Omental fat pad (tissue), 4 donors: Measurements from ENCODE around the gene FAM81A. TPM values are rescaled to one million over a fixed set of nuclear protein-coding genes. Genes with fewer than 3 reads are reported as not detected.

Experiments
- ATAC-seq: fragments of 150-250 bp; one replicate; pipeline ENCODE4 v1.9.1; 2016; ENCODE audit warnings: mild to moderate bottlenecking, moderate library complexity; ENCODE audit not compliant: low FRiP score
- DNase-seq: peaks from one replicate; pipeline ENCODE4 v3.0.0-alpha.2; 2019; ENCODE audit warnings: low spot score
- total RNA-seq, 4 donors: library from RNA; depleted of rRNA; stranded (reverse); fragments of >200 nt; gene quantifications; one replicate each; pipeline ENCODE4 v1.1.0, GENCODE V29; 2016
- TF ChIP-seq, protein P1 (sequence below), 3 donors: fragments of 450-650 bp; IDR thresholded peaks; one replicate each; pipeline ENCODE4 v1.5.1; 2016 to 2017; ENCODE audit warnings: antibody characterized with exemption in 3 of 3, mild to moderate bottlenecking in 3 of 3, moderate library complexity in 2 of 3

FAM81A gene
- total RNA-seq, 4 donors from 2014 or later: 0.38 to 0.93 (median 0.72) TPM; not detected in 1

DNA sequence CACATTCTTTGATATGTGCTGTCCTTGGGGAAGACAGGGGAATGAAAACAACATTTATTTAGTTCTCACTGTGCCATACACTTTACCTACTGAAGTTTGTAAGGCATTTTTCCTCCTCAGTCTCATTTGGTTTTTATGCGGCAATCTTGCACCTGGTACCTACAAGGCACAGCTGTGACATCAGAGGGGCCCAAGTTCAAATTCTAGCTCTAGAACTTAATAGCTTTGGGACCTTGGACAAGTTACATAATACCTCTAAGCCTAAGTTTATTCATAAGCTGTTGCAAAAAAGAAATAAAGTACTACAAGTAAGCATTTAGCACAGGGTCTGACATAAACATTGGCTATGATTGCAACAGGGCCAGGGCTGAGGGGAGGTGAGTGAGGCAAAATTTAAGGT, 5.6 kb upstream of the FAM81A start:
- TF ChIP-seq, protein P1, sequence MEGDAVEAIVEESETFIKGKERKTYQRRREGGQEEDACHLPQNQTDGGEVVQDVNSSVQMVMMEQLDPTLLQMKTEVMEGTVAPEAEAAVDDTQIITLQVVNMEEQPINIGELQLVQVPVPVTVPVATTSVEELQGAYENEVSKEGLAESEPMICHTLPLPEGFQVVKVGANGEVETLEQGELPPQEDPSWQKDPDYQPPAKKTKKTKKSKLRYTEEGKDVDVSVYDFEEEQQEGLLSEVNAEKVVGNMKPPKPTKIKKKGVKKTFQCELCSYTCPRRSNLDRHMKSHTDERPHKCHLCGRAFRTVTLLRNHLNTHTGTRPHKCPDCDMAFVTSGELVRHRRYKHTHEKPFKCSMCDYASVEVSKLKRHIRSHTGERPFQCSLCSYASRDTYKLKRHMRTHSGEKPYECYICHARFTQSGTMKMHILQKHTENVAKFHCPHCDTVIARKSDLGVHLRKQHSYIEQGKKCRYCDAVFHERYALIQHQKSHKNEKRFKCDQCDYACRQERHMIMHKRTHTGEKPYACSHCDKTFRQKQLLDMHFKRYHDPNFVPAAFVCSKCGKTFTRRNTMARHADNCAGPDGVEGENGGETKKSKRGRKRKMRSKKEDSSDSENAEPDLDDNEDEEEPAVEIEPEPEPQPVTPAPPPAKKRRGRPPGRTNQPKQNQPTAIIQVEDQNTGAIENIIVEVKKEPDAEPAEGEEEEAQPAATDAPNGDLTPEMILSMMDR (IDR thresholded peaks at IDR 0.05): no peak
- DNase-seq (no peak), ATAC-seq (no peak)

DNA sequence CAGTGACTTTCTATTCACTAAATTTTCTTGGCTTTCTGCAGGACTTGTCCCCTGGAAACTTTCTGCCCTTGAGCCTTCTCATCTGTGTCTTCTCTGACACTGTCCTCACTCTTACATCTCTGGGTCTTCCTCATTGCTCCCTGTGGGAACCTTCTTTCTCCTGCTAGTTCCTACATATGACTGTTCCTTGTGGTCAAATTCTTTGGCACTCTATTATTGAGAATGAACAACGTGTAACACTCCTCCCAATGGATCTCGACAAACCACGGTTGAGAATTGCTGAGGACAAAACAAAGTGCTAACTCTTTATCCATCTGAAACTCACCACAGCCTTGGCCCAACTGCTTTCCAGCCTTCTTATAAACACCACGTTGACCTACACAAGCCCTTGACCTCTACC, 3.5 kb upstream of the FAM81A start:
- DNase-seq (no peak), ATAC-seq (no peak)
- TF ChIP-seq, protein P1 (IDR thresholded peaks at IDR 0.05): no peak

DNA sequence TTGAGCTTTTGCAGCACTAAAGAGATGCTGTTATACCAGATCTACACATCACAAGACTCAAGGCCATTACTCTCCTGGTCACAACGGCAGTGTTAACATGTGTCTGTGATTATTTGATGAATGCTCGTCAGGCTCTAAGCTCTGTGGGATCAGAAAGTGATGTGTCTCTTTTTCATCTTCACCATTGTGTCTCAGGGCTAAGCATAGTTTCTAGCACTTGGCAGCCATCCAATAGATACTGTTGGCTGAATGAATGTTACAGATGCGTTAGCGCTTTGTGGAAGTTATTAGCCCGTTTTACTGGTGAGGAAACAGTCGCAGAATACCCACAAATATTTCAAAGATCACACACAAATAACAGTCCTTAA, 1.2 kb upstream of the FAM81A start:
- TF ChIP-seq, protein P1 (IDR thresholded peaks at IDR 0.05): no peak
- no peak for ATAC-seq
- DNase-seq: no peak

DNA sequence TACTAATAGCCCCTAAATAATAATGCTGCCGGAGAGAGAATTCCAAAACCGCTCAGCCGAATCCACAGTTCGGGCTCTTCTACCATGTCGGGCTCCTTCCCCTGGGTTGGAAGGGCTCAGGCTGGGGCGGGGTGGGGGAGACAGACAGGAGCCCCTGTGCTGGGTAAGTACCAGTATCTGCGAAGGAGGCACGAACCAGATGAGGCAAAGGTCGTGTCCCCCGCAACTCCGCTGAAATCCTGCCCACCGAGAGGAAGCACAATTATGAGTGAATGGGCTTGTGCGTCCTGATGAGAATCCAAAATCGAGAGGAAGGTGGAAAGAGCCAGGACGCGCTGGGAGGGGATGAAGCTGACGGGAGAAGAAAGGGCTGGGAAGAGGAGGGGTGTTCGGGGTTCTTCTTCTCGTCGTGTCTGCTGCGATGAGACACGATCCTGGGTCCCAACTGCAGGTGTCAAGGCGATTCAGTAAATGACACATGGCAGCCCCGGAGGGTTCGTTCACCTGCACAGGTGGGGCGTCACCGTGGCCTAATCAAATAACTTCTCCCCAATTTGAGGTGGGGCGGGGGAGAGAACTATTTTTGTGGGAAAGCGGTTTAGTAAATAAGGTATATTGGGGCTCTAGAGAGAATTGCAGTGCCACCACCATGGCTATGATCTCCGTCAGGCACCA, 707 bp upstream of the FAM81A start:
- DNase-seq (no peak), ATAC-seq (no peak)
- TF ChIP-seq, protein P1 (IDR thresholded peaks at IDR 0.05): no peak

DNA sequence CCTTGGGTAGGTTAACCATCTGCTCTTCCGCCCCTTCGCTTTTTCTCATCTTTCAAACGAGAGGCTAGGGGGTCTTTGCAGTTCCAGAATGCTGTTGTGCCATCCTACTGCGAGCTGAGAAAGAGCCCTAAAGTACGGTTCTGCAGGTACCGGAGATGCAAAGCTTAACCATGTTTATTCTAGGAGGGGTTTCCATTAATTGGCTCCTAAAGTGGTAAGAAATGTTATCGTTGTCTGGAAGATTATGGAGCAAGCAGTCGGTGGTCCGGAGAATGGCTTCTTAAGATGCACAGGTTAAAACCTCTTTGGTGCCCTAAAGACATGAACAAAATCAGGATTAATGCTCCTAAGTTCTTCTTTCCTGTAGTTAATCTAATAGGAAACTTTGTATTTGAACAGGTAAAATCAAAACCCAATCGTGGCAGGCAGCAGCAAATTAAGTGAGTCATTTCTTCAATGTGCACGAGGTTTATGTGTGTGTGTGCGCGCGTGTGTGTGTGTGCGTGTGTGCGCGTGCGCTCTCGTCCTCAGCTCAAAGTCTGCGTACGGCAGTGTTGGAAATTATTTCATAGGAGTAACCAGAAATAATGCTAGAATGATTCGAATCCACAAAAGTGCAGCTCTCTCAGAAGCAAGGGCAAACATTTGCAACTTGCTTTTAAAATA, 772 bp downstream of the FAM81A start:
- TF ChIP-seq, protein P1 (IDR thresholded peaks at IDR 0.05): no peak
- no peak for DNase-seq
- ATAC-seq: no peak

DNA sequence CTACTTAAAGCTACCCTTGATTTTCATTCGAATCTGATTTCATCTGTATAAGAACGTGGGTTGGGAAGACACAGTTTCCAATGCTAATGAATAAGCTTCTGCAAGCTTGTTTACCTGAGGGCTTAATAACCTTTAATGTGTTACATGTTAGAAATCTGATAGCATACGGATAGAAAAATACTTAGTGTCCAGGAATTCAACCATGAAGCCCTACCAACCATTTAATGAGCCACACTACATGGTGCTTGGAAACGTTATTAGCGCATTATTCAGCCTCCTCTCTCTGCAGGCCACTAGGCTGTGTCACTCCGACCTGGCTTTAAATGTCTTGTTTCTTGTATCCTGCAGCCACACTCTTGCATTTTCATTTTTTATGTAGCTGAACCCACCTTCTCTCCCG, 1.6 kb downstream of the FAM81A start:
- ATAC-seq (no peak), DNase-seq (no peak)
- TF ChIP-seq, protein P1 (IDR thresholded peaks at IDR 0.05): no peak
